ENCODE data around the gene ABCB11. TPM values are rescaled to one million over a fixed set of nuclear protein-coding genes. Genes with fewer than 3 reads are reported as not detected.
A peak's percentile ranks its signal among the peaks of the same experiment; 100 is the strongest.

Gene ABCB11
- total RNA-seq, 6 experiments from 2014 or later, result 21.3 to 128 (median 54.8) TPM

- Histone ChIP-seq H3K36me3 (peaks cover 0 to 72% (median 36%) of the 10 kb centered on the region in 4 donors), H3K4me1 (no peaks in the 10 kb centered on the region), H3K27ac (no peak overlapping the region), H3K9me3 (no peaks in the 10 kb centered on the region), H3K27me3 (no peaks in the 10 kb centered on the region), H3K4me3 (no peak overlapping the region)
- intact Hi-C loops (cut with DNase I), result no loop called here
- no peak for TF ChIP-seq POLR2A (IDR thresholded peaks at IDR 0.05)
- TF ChIP-seq, protein P1, sequence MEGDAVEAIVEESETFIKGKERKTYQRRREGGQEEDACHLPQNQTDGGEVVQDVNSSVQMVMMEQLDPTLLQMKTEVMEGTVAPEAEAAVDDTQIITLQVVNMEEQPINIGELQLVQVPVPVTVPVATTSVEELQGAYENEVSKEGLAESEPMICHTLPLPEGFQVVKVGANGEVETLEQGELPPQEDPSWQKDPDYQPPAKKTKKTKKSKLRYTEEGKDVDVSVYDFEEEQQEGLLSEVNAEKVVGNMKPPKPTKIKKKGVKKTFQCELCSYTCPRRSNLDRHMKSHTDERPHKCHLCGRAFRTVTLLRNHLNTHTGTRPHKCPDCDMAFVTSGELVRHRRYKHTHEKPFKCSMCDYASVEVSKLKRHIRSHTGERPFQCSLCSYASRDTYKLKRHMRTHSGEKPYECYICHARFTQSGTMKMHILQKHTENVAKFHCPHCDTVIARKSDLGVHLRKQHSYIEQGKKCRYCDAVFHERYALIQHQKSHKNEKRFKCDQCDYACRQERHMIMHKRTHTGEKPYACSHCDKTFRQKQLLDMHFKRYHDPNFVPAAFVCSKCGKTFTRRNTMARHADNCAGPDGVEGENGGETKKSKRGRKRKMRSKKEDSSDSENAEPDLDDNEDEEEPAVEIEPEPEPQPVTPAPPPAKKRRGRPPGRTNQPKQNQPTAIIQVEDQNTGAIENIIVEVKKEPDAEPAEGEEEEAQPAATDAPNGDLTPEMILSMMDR (IDR thresholded peaks at IDR 0.05), result no peak
- WGBS (ENCODE audit: insufficient coverage, low coverage, low lambda C conversion rate, missing lambda C conversion rate), result 74% methylated on average over 3 of the region's 3 CpGs
- DNase-seq (no peak), ATAC-seq (no peak)
These were observed 102.1 kb downstream of the ABCB11 start for GRCh38 chr2:168929031-168929430.

DNA sequence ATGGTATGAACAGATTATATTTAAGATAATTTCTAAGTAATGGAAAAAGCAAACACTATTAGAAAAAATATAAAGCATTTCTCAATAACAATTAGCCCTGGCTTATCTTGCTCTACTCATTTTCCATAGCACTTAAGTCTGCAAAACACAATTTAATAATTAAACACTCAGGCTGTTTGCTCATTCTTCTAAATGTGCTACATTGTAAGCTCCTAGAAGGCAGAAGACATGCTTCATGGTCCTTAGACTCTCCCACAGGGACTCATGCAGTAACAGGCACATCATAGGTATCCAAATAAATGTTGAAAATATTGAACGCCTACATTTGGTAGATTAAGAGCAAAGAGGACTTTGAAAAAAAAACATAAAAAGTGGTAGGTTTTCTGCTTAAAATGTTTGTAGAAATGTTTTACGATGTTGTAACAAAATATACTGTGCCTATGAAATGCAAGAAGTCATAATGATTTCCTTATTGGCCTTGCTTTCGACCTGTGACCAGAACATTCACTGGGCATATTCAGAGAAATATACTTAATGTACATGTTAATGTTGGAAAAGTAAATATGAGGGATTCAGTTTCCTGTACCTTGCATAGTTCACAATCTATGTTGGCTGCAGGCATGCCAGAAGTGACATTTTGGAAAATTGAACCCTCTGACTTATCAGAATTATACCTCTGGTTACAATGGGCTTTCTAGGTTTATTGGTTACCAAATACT lies 102.9 kb downstream of the ABCB11 start:
- TF ChIP-seq, protein P1 (IDR thresholded peaks at IDR 0.05), result no peak
- no peak for TF ChIP-seq POLR2A (IDR thresholded peaks at IDR 0.05)

GRCh38 chr2:168926621-168927386 lies 104.3 kb downstream of the ABCB11 start:
- intact Hi-C loops (cut with DNase I), result no loop called here
- 78% methylated on average over 3 of the region's 3 CpGs for WGBS (ENCODE audit: insufficient coverage, low coverage, low lambda C conversion rate, missing lambda C conversion rate)
- DNase-seq, result no peak

More for the DNA sequence above, 102.9 kb downstream of the ABCB11 start:
- intact Hi-C loops (cut with DNase I), result no loop called here
- no peaks in the 10 kb centered on the region for H3K27me3 ChIP-seq
- no peak overlapping the region for H3K4me3 ChIP-seq
- H3K9me3 ChIP-seq, result no peaks in the 10 kb centered on the region
- 93% methylated on average over 3 of the region's 3 CpGs for WGBS (ENCODE audit: insufficient coverage, low coverage, low lambda C conversion rate, missing lambda C conversion rate)
- DNase-seq, result no peak
- no peaks in the 10 kb centered on the region for H3K4me1 ChIP-seq
- H3K27ac ChIP-seq, result no peak overlapping the region
- peaks cover 0 to 75% (median 37%) of the 10 kb centered on the region in 4 donors for H3K36me3 ChIP-seq
- no peak for ATAC-seq

GRCh38 chr2:168920504-168921157 lies 110.5 kb downstream of the ABCB11 start:
- Histone ChIP-seq H3K27ac (no peak overlapping the region), H3K9me3 (no peaks in the 10 kb centered on the region), H3K4me3 (no peak overlapping the region), H3K36me3 (peaks cover 0 to 36% (median 17%) of the 10 kb centered on the region in 4 donors), H3K4me1 (no peaks in the 10 kb centered on the region), H3K27me3 (no peaks in the 10 kb centered on the region)
- 16% methylated on average over 4 of the region's 4 CpGs for WGBS (ENCODE audit: insufficient coverage, low coverage, low lambda C conversion rate, missing lambda C conversion rate)
- DNase-seq (no peak), ATAC-seq (peak; percentile 37 to 77 (median 60))
- intact Hi-C loops (cut with DNase I), result no loop called here
- no peak for TF ChIP-seq POLR2A (IDR thresholded peaks at IDR 0.05)
- TF ChIP-seq, protein P1 (IDR thresholded peaks at IDR 0.05), result peak; percentile 56 to 69 (median 64)

More at GRCh38 chr2:168926621-168927386, 104.3 kb downstream of the ABCB11 start:
- TF ChIP-seq POLR2A (IDR thresholded peaks at IDR 0.05), result no peak
- TF ChIP-seq, protein P1 (IDR thresholded peaks at IDR 0.05), result no peak
- ATAC-seq, result no peak
- Histone ChIP-seq H3K4me3 (no peak overlapping the region), H3K36me3 (peaks cover 0 to 79% (median 36%) of the 10 kb centered on the region in 4 donors), H3K4me1 (no peaks in the 10 kb centered on the region), H3K27me3 (no peaks in the 10 kb centered on the region), H3K9me3 (no peaks in the 10 kb centered on the region), H3K27ac (no peak overlapping the region)
